GM12878 (cell line): ENCODE measurements around the gene UBE2D3. TPM values are rescaled to one million over a fixed set of nuclear protein-coding genes. Genes with fewer than 3 reads are reported as not detected.

ENCODE experiments used
- ATF7 ChIP-seq: fragments of 450-650 bp; IDR thresholded peaks from 2 replicates; pipeline ENCODE4 v1.6.1; 2016; ENCODE audit warnings: low read depth, mild to moderate bottlenecking
- BACH1 ChIP-seq: fragments of 450-650 bp; IDR thresholded peaks from 2 replicates; pipeline ENCODE4 v1.6.1; 2017; ENCODE audit warnings: mild to moderate bottlenecking, borderline replicate concordance
- CHD2 ChIP-seq: IDR thresholded peaks from 2 replicates; pipeline ENCODE4 v1.6.1; 2011; ENCODE audit warnings: low read depth, low read length, improper control_type of control experiment, borderline replicate concordance
- CTCF ChIP-seq, 3 experiments: IDR thresholded peaks in 2 of 3; conservative IDR thresholded peaks in 1 of 3; 2 replicates each; pipeline ENCODE4 v1.5.1; 2011; ENCODE audit warnings: low read depth in 3 of 3, low read length in 3 of 3, mild to moderate bottlenecking in 3 of 3, control low read depth in 2 of 3, moderate library complexity in 2 of 3, inconsistent platforms in 1 of 3, mixed read lengths in 1 of 3; ENCODE audit not compliant: control insufficient read depth in 2 of 3, insufficient read depth in 1 of 3; ENCODE audit errors: extremely low read depth in 1 of 3
- HDAC6 ChIP-seq: fragments of 200-600 bp; sonication (generic); IDR thresholded peaks from one replicate; pipeline ENCODE4 v1.8.0; 2017; ENCODE audit warnings: antibody characterized with exemption; ENCODE audit not compliant: unreplicated experiment
- HDGF ChIP-seq: fragments of 450-650 bp; IDR thresholded peaks from 2 replicates; pipeline ENCODE4 v1.6.1; 2016; ENCODE audit warnings: antibody characterized with exemption
- MEF2B ChIP-seq: fragments of 450-650 bp; IDR thresholded peaks from 2 replicates; pipeline ENCODE4 v1.6.1; 2018; ENCODE audit warnings: mild to moderate bottlenecking, moderate library complexity; ENCODE audit not compliant: partially characterized antibody, poor library complexity, severe bottlenecking
- MTA2 ChIP-seq: fragments of 450-650 bp; IDR thresholded peaks from 2 replicates; pipeline ENCODE4 v1.6.1; 2016; ENCODE audit warnings: low read depth, mild to moderate bottlenecking, moderate library complexity
- NR2C1 ChIP-seq: fragments of 450-650 bp; IDR thresholded peaks from 2 replicates; pipeline ENCODE4 v1.6.1; 2017; ENCODE audit warnings: antibody characterized with exemption, mild to moderate bottlenecking, moderate library complexity
- NR2C2 ChIP-seq: IDR thresholded peaks from 2 replicates; pipeline ENCODE4 v1.6.1; 2011; ENCODE audit warnings: borderline replicate concordance, low read depth; ENCODE audit not compliant: control insufficient read depth, insufficient read length
- POLR2AphosphoS5 ChIP-seq: IDR thresholded peaks from 2 replicates; pipeline ENCODE4 v1.6.1; 2011; ENCODE audit warnings: mild to moderate bottlenecking, low read length, inconsistent platforms
- RAD51 ChIP-seq: fragments of 450-650 bp; IDR thresholded peaks from 2 replicates; pipeline ENCODE4 v1.6.1; 2016; ENCODE audit warnings: moderate library complexity, mild to moderate bottlenecking, inconsistent platforms
- RB1 ChIP-seq: fragments of 450-650 bp; formaldehyde crosslinking; IDR thresholded peaks from 2 replicates; pipeline ENCODE4 v1.6.1; 2017; ENCODE audit warnings: mild to moderate bottlenecking, borderline replicate concordance
- RCOR1 ChIP-seq: conservative IDR thresholded peaks from 2 replicates; pipeline ENCODE4 v1.6.1; 2012; ENCODE audit warnings: low read depth, low read length, improper control_type of control experiment
- RELA ChIP-seq: fragments of 450-650 bp; IDR thresholded peaks from 2 replicates; pipeline ENCODE4 v1.8.0; 2014; ENCODE audit warnings: borderline replicate concordance; ENCODE audit not compliant: partially characterized antibody
- REST ChIP-seq: IDR thresholded peaks from 2 replicates; pipeline ENCODE4 v1.6.1; 2012; ENCODE audit warnings: mild to moderate bottlenecking, low read depth, low read length
- SMARCA5 ChIP-seq: fragments of 450-650 bp; IDR thresholded peaks from 2 replicates; pipeline ENCODE4 v1.6.1; 2017; ENCODE audit warnings: mild to moderate bottlenecking
- SMC3 ChIP-seq: IDR thresholded peaks from 2 replicates; pipeline ENCODE4 v1.6.1; 2011; ENCODE audit warnings: low read length, improper control_type of control experiment, borderline replicate concordance
- STAT1 ChIP-seq: fragments of 450-650 bp; conservative IDR thresholded peaks from 2 replicates; pipeline ENCODE4 v1.6.1; 2014; ENCODE audit warnings: antibody characterized with exemption, mild to moderate bottlenecking
- SUPT20H ChIP-seq: IDR thresholded peaks from 2 replicates; pipeline ENCODE4 v1.6.1; 2011; ENCODE audit warnings: low read depth, mild to moderate bottlenecking, low read length, moderate library complexity, borderline replicate concordance; ENCODE audit not compliant: control insufficient read depth
- TARDBP ChIP-seq: IDR thresholded peaks from 2 replicates; pipeline ENCODE4 v1.6.1; 2016; ENCODE audit warnings: borderline replicate concordance
- TCF3 ChIP-seq: IDR thresholded peaks from 2 replicates; pipeline ENCODE4 v1.6.1; 2012; ENCODE audit warnings: low read depth, mild to moderate bottlenecking, low read length, borderline replicate concordance; ENCODE audit not compliant: insufficient read depth
- ZBED1 ChIP-seq: IDR thresholded peaks from 2 replicates; pipeline ENCODE4 v1.6.1; 2016; ENCODE audit warnings: borderline replicate concordance
- ZNF24 ChIP-seq: fragments of 450-650 bp; IDR thresholded peaks from 2 replicates; pipeline ENCODE4 v1.6.1; 2017; ENCODE audit warnings: antibody characterized with exemption, mild to moderate bottlenecking
- ZNF622 ChIP-seq: fragments of 450-650 bp; IDR thresholded peaks from 2 replicates; pipeline ENCODE4 v1.6.1; 2017; ENCODE audit warnings: mild to moderate bottlenecking, inconsistent platforms
- polyA plus RNA-seq, 11 experiments: library from polyadenylated mRNA; depleted of rRNA in 4 of 11; unstranded in 6 of 11; stranded (reverse) in 5 of 11; fragments of >200 nt; fragmentation: Nextera tagmentation in 4 of 11; fragmentation: Illumina TruSeq in 1 of 11; extraction: Ambion mirVana in 4 of 11; extraction: Trizol in 1 of 11; gene quantifications; 1 replicate in 1 of 11; 2 replicates in 10 of 11; pipeline versions ENCODE4 v1.2.1 to v1.2.3, GENCODE V29; 2011 to 2016; ENCODE audit warnings: inconsistent platforms in 2 of 11, missing spikeins in 2 of 11, low read depth in 1 of 11
- total RNA-seq, 4 experiments: library from RNA; depleted of rRNA in 3 of 4; stranded (reverse); fragments of >200 nt in 3 of 4; fragmentation: Illumina TruSeq in 1 of 4; extraction: Trizol in 1 of 4; gene quantifications; 2 replicates each; pipeline versions ENCODE4 v1.2.1 to v1.2.3, GENCODE V29; 2013 to 2021

UBE2D3 gene
- total and polyA plus RNA-seq, 10 of the 15 experiments (the other 5 are each of a cell fraction or from before 2014, with no cell fraction given) = 162 to 572 (median 395) TPM

GRCh38 chr4:102868781-102869568 is 41.6 kb upstream of the UBE2D3 start, which contains the start of gene CISD2 (continued):
- peak; percentile 59; the same call in 1 of the 2 replicates for TF ChIP-seq ZNF24
- peak; percentile 46 for TF ChIP-seq RELA
- no peak for TF ChIP-seq SUPT20H
- peak; percentile 87 for TF ChIP-seq BACH1
- TF ChIP-seq CTCF (IDR thresholded peaks at IDR 0.05 in 2 of 3, conservative IDR thresholded peaks at IDR 0.05 in 1 of 3; ENCODE audit: control insufficient read depth in 2 of 3, extremely low read depth in 1 of 3, insufficient read depth in 1 of 3, low read depth in 3 of 3, low read length in 3 of 3) = no peak
- TF ChIP-seq MTA2 = peak; percentile 18; the same call in 1 of the 2 replicates
- peak; percentile 47 for TF ChIP-seq MEF2B
- no peak for TF ChIP-seq NR2C2
- peak; percentile 49; the same call in 1 of the 2 replicates for TF ChIP-seq HDGF
- TF ChIP-seq STAT1 = peak; percentile 73; the same call in 1 of the 2 replicates
- TF ChIP-seq ZNF622 = no peak
- TF ChIP-seq TCF3 = 0 out of 2 replicates have a peak, but pooled peaks have one; percentile 75
- TF ChIP-seq NR2C1 = 0 out of 2 replicates have a peak, but pooled peaks have one; percentile 36
- peak; percentile 85; the same call in 1 of the 2 replicates for TF ChIP-seq RCOR1
- TF ChIP-seq SMC3 = 0 out of 2 replicates have a peak, but pooled peaks have one; percentile 10
- peak; percentile 95 for TF ChIP-seq POLR2AphosphoS5
- TF ChIP-seq ZBED1 = peak; percentile 50; the same call in 1 of the 2 replicates
- TF ChIP-seq CHD2 = peak; percentile 61; the same call in 1 of the 2 replicates
- TF ChIP-seq RB1 = peak; percentile 93; the same call in 1 of the 2 replicates
- TF ChIP-seq RAD51 = peak; percentile 90
- TF ChIP-seq ATF7 = peak; percentile 50; the same call in 1 of the 2 replicates
- 0 out of 2 replicates have a peak, but pooled peaks have one; percentile 14 for TF ChIP-seq REST
- TF ChIP-seq TARDBP = peak; percentile 71; the same call in 1 of the 2 replicates
- TF ChIP-seq HDAC6 = no peak
- 0 out of 2 replicates have a peak, but pooled peaks have one; percentile 67 for TF ChIP-seq SMARCA5
